HG03095 (cell line): ENCODE results near the gene PFKFB3.
"Not testable (repeated sequence)": the region's sequence is repeated elsewhere in the genome, so short reads cannot be mapped to it uniquely, and the experiment has no call there.

Experiments used
- ATAC-seq: cut with Tn5 transposase; IDR thresholded peaks from one replicate; pipeline ENCODE4 v1.9.1; 2021; ENCODE audit warnings: moderate library complexity; ENCODE audit not compliant: unreplicated experiment

The PFKFB3 gene

GRCh38 chr10:6201516-6201975, 1.2 kb upstream of the PFKFB3 start:
- peak; percentile 52 for ATAC-seq

- no peak for ATAC-seq
Measured at GRCh38 chr10:6202098-6202683, 541 bp upstream of the PFKFB3 start.

GRCh38 chr10:6203331-6204062, 765 bp downstream of the PFKFB3 start:
- peak; percentile 46 for ATAC-seq

GRCh38 chr10:6204063-6204340, 1.3 kb downstream of the PFKFB3 start:
- ATAC-seq: no peak

DNA sequence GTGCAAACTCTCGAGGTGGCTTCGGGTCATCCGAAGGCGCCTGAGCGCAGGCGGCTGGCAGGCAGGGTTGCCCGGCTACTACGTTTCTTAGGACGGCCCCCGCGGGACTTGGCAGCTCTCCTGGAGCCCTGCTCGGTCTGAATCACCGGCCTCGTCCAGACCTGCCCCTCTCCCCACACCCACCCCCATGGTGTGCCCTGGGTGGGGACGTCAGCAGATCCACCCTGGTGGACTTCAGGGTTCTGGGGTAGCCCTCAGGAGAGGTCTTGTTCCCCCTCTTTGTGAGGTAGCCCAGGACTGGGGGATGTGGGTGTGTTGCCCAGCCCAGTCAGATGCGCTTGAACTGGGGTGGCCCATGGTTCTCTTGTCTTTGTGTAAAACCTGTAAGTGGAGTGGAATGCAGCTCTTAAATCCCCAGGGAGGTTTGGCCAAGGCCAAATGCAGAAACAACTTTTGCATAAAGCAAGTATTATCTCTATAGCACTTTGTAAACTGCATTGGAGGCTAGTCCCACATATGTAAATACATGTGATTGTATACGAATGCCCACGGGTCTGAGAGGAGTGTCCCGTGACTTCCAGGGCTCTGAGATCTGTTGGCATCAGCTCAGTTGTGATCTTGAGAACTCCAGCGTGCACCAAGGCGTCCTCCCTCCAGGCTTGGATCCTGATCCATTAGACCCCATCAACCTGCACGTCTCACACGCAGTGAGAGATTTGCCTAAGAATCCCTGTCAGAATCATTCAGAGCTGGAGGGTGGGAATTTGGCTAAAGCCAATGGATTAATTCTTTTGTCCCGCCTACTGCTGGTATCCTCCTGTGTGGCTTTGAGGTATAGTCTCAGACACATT, 1.8 kb downstream of the PFKFB3 start:
- no peak for ATAC-seq

DNA sequence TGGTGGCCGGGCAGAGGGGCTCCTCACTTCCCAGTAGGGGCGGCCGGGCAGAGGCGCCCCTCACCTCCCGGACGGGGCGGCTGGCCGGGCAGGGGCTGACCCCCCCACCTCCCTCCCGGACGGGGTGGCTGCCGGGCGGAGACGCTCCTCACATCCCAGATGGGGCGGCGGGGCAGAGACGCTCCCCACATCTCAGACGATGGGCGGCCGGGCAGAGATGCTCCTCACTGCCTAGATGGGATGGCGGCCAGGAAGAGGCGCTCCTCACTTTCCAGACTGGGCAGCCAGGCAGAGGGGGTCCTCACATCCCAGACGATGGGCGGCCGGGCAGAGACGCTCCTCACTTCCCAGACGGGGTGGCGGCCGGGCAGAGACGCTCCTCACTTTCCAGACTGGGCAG, 3.8 kb downstream of the PFKFB3 start:
- ATAC-seq: not testable (repeated sequence)

- no peak for ATAC-seq
Measured at GRCh38 chr10:6207658-6208057, 4.9 kb downstream of the PFKFB3 start.

DNA sequence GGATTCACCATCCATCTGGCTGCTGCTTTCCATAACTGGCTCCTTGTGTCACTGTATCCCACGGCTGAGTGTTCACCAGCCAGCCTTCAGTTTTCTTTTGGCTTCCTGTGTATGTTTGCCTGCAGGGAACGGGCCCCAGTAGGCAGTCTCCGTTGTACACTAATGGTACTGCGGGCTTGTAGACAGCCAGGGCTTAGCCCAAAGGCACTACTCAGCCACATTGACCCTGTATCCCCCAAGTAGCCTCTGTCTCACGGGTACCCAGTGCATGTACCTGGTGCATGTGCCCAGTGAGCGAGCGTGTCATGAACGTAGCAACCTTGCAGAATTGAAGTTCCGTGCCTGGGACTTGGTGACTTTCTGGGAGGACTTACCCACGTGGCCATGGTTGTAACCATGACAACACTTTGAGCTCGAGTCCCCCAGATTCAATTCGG, 6.1 kb downstream of the PFKFB3 start:
- no peak for ATAC-seq

- ATAC-seq: no peak
Measured at GRCh38 chr10:6211341-6211670, 8.6 kb downstream of the PFKFB3 start.

DNA sequence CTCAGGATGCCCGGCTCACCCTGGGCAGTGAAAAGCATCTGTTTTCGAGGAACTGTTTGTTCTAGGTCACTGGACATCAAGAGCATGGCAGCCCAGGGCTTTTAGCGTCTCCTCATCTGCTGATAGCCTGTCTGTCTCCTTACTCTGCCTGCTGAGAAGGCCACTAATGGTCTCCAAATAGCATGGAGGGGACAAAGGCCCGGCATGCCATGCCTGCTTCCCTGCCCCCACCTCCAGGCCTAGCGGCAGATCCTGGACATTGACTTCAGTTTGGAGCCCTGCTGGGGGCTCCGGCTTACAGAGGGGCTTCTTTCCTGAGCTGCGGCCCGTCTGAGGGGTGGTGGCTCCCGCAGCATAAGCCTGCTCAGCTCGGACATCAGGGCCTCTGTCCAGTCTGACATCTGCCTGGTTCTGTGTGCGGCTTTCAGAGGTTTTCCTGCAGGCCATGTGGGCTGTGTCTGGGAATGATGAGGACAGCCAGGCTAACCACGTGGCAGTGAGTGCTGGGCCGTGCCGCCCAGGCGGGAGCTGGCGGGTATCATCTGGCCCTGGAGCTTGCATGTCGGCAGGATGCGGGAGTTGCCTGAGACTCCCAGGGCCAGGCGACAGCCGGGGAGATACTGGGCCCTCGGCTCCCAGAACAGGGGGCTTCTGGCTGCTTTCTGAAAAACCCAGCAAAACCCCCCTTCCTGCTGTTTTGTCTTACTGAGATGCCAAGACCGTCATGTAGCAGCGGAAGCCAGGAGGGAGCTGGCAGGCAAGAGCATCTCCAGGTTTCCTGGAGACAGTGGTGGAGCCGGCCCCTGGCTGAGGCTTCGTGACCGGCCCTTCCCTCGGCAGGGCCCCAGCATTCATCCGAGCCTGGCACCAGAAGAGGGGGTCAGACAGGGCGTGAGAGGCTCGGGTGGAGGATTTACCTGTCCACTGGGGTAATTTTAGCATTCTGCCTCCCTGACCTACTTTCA, 9.2 kb downstream of the PFKFB3 start:
- ATAC-seq: no peak

DNA sequence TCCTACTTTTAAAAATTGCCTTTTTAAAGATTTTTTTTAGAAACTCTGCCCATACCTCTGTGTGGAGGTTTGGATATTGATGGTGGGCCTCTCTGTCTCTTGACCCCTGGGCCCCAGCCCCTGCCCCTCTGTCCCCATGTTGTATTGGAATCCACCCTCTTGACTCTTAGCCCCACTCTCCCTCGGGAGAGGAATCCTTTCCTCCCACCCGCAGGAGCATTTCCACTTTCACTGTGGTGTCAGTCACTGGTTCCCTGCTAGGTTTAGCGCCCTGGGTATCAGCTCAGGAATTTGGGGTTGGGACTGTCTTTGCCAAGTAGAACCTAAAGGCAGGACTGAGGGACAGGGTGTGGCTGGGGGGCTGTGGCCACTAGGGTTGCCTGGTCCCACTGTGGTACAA, 10.1 kb downstream of the PFKFB3 start:
- no peak for ATAC-seq

- no peak for ATAC-seq
Measured at GRCh38 chr10:6213257-6213905, 10.6 kb downstream of the PFKFB3 start.

DNA sequence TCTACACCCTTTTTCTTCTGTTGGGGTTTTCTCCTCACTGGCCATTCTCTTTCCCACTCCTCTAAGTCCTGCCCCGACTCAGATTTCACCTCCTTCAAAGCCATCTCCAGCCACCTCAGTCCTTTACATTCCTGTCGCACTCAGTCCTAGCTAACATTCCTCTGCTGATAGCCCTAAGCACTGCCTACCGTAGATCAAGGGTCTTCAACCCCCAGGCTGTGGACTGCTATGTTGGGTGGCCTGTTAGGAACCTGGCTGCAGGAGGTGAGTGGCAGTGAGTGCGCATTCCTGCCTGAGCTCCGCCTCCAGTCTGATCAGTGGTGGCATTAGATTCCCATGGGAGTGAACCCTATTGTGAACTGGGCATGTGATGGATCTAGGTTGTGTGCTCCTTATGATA, 11.2 kb downstream of the PFKFB3 start:
- no peak for ATAC-seq

- ATAC-seq: no peak
Measured at GRCh38 chr10:6214612-6215011, 11.9 kb downstream of the PFKFB3 start.

DNA sequence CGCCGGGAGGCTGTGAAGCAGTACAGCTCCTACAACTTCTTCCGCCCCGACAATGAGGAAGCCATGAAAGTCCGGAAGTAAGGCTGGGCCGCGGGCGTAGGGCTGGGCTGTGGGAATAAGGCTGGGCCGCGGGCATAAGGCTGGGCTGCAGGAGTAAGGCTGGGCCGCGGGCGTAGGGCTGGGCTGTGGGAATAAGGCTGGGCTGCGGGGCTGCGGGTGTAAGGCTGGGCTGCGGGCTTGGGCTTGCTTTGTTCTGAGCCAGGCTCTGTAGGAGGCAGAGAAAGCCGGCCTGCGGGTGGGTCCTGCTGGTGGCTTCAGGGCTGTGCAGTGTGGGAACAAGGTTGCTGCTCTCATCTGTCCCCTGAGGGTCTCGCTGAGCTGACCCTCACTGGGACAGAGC, 12.5 kb downstream of the PFKFB3 start:
- ATAC-seq: no peak

DNA sequence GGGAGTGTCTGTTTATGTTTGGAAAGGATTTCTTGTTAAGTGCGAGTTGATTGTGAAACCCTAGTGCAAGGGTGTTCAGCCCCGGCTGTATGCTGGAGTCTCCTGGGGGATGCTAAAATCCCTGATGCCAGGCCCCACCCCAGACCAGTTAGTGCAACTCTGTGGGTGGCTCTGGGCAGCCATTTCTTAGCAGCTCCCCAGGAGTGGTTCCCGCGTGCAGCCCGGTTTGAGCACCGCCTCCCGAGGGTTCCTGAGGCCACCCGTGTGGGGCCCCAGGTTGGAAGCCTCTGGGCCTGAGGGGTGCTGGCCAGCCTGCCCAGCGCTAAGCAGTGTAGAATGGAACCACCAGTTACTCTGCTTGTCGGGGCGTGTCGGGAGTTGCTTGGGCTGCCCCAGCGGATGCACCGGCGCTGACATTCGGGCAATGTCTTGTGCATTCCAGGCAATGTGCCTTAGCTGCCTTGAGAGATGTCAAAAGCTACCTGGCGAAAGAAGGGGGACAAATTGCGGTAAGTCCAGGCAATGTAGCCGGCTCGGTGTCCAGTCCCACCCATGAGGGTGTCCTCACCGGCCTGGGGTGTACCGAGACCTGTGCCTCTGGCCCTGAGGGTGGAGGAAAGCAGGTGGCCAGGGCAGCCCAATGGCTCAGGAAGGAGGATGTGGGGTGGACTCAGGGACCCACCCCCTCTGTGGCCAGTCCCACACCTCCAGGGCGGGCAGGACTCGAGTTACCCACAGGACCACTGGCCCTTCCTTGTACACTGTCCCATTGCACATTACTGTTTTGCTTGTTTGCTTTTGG, 13.2 kb downstream of the PFKFB3 start:
- ATAC-seq: no peak

DNA sequence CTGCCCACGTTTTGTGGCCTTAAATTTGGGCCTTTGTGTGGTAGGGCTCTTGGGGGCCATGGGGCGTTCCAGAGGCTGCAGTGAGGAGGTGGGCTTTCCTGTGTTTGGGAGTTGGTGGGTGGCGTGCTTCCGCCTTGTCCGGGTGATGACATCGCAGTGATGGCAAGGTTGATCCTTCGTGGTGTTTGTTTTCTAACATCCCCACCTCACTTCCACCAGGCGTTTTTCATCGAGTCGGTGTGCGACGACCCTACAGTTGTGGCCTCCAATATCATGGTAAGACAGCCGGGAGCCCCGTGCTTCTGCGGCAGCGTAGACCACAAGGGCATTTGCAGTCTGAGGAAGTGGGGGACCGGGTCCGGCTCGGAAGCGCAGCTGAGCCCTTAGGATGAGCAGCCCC, 14.2 kb downstream of the PFKFB3 start:
- ATAC-seq: no peak

DNA sequence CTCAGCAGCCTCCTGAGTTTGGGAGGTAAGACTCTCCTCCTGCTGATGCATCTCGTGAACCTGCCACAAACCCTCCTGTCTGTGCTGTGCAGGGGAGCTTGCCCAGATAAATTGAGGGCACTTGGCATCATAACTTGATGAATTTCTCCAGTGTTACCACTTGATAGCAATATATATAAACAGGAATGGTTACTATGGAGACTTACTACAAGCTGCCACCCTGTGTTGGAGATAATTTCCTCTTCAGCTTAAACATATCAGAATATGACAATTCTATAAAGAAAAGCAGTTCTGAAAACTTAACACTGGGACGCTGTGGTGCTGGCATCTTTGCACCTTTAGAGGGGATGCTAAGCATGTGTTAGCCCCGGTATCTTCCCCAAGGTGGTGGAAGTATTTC, 14.9 kb downstream of the PFKFB3 start:
- ATAC-seq: no peak

DNA sequence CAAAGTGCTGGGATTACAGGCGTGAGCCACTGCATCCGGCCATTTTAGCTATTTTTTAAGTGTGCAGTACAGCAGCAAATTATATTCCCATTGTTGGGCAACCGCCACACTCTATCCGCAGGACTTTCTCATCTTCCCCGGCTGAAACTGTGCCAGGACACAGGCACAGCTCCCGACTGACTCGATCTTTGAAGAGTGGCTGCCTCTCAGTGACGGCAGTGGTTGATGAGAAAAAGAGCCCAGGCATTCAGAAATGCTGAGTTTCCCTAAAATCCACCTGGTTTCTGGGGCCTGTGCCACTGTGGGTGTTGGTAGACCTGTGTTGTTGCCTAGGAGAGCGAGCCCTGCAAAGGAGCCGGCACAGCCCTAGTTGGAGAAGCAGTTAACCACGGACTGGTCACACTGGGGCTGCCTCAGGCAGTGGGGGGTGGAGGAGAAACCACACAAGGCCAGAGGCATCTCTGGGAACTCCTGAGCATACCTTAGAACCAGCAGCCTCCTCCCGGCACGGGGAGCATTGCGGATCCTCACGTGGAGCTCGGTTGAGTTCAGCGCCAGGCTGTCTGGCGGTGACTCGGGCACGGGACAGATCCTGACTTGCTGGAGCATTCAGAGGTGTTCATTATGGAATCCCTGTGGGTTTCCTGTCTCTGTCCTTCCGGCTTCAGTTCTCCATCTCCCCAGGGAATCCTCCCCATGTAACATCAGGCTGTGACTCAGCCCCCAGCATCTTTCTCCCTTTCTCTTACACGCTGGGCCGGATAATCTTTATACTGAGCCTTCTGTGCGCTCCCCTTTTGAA, 16.2 kb downstream of the PFKFB3 start:
- no peak for ATAC-seq
